Adrenal gland (tissue), 5 donors: Measurements from ENCODE around the gene C1orf94.

Source experiments
- POLR2A ChIP-seq, 2 donors: fragments of 450-650 bp; IDR thresholded peaks; one replicate each; pipeline ENCODE4 v1.6.1; 2017; ENCODE audit warnings: antibody characterized with exemption in 2 of 2, mild to moderate bottlenecking in 2 of 2, moderate library complexity in 1 of 2
- TF ChIP-seq, protein P1 (sequence below), 6 experiments: fragments of 450-650 bp in 4 of 6; fragments of 200-600 bp in 2 of 6; sonication (generic) in 1 of 6; IDR thresholded peaks; 1 replicate in 5 of 6; 2 replicates in 1 of 6; pipeline versions ENCODE4 v1.5.1 to v1.8.0; 2016 to 2021; ENCODE audit warnings: antibody characterized with exemption in 6 of 6, mild to moderate bottlenecking in 2 of 6, moderate library complexity in 1 of 6
- donor health status: DM: no; HTN: no; CAD: no.

DNA sequence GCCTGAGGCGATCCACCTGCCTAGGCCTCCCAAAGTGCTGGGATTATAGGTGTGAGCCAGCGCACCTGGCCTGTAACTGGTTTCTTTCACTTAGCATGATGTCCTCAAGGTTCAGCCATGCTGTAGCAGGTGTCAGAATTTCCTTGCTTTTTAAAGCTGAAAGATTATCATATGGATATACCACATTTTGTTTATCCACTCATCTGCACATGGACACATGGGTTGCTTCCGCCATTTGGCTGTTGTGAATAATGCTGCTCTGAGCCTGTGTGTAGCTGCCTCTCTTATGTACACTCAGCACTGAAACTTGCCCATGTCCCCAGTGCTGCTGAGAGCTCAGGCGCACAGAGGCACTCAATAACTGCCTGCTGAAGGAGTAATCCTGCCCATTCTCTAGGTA lies 23.5 kb upstream of the C1orf94 start:
- no peak for TF ChIP-seq POLR2A (IDR thresholded peaks at IDR 0.05)
- TF ChIP-seq, protein P1, sequence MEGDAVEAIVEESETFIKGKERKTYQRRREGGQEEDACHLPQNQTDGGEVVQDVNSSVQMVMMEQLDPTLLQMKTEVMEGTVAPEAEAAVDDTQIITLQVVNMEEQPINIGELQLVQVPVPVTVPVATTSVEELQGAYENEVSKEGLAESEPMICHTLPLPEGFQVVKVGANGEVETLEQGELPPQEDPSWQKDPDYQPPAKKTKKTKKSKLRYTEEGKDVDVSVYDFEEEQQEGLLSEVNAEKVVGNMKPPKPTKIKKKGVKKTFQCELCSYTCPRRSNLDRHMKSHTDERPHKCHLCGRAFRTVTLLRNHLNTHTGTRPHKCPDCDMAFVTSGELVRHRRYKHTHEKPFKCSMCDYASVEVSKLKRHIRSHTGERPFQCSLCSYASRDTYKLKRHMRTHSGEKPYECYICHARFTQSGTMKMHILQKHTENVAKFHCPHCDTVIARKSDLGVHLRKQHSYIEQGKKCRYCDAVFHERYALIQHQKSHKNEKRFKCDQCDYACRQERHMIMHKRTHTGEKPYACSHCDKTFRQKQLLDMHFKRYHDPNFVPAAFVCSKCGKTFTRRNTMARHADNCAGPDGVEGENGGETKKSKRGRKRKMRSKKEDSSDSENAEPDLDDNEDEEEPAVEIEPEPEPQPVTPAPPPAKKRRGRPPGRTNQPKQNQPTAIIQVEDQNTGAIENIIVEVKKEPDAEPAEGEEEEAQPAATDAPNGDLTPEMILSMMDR (IDR thresholded peaks at IDR 0.05) = no peak
